Neutrophil (primary cell): ENCODE data around the gene KIF5B.
"Not testable (repeated sequence)": the region's sequence is repeated elsewhere in the genome, so short reads cannot be mapped to it uniquely, and the experiment has no call there.

Experiments used
- H3K27ac ChIP-seq: fragments of 200-600 bp; sonication (generic); 2 replicates; pipeline ENCODE4 v1.5.1; 2016; ENCODE audit warnings: mild to moderate bottlenecking, moderate library complexity
- H3K27me3 ChIP-seq: fragments of 200-600 bp; sonication (generic); 2 replicates; pipeline ENCODE4 v1.6.0; 2016; ENCODE audit warnings: mild to moderate bottlenecking
- H3K36me3 ChIP-seq: fragments of 200-600 bp; sonication (generic); 2 replicates; pipeline ENCODE4 v1.5.1; 2017
- H3K4me1 ChIP-seq, 2 experiments: fragments of 200-600 bp in 1 of 2; sonication (generic) in 1 of 2; 1 replicate in 1 of 2; 2 replicates in 1 of 2; pipeline versions ENCODE4 v1.5.1 to v1.6.1; 2013 to 2016; ENCODE audit warnings: low read depth in 1 of 2, low read length in 1 of 2, mild to moderate bottlenecking in 1 of 2, moderate library complexity in 1 of 2; ENCODE audit not compliant: control insufficient read depth in 1 of 2, insufficient read depth in 1 of 2
- H3K4me3 ChIP-seq, 2 experiments: fragments of 200-600 bp in 1 of 2; sonication (generic) in 1 of 2; 1 replicate in 1 of 2; 2 replicates in 1 of 2; pipeline ENCODE4 v1.5.1; 2013 to 2016; ENCODE audit warnings: low read depth in 1 of 2, low read length in 1 of 2, mild to moderate bottlenecking in 1 of 2, moderate library complexity in 1 of 2
- H3K9me3 ChIP-seq: fragments of 200-600 bp; sonication (generic); 2 replicates; pipeline ENCODE4 v1.5.1; 2016
- TF ChIP-seq, protein P1 (sequence below): fragments of 200-600 bp; sonication (generic); IDR thresholded peaks from 2 replicates; pipeline ENCODE4 v1.5.1; 2016; ENCODE audit warnings: antibody characterized with exemption

Gene KIF5B

GRCh38 chr10:31977440-31978155 lies 78.6 kb downstream of the KIF5B start:
- H3K4me3 ChIP-seq: peak overlapping the region; percentile 46 to 55
- H3K9me3 ChIP-seq: no peaks in the 10 kb centered on the region
- H3K27ac ChIP-seq: peak overlapping the region; percentile 84
- H3K4me1 ChIP-seq: peaks cover 56 to 57% of the 10 kb centered on the region in 2 experiments
- H3K27me3 ChIP-seq: no peaks in the 10 kb centered on the region
- TF ChIP-seq, protein P1, sequence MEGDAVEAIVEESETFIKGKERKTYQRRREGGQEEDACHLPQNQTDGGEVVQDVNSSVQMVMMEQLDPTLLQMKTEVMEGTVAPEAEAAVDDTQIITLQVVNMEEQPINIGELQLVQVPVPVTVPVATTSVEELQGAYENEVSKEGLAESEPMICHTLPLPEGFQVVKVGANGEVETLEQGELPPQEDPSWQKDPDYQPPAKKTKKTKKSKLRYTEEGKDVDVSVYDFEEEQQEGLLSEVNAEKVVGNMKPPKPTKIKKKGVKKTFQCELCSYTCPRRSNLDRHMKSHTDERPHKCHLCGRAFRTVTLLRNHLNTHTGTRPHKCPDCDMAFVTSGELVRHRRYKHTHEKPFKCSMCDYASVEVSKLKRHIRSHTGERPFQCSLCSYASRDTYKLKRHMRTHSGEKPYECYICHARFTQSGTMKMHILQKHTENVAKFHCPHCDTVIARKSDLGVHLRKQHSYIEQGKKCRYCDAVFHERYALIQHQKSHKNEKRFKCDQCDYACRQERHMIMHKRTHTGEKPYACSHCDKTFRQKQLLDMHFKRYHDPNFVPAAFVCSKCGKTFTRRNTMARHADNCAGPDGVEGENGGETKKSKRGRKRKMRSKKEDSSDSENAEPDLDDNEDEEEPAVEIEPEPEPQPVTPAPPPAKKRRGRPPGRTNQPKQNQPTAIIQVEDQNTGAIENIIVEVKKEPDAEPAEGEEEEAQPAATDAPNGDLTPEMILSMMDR: peak; percentile 9
- no peaks in the 10 kb centered on the region for H3K36me3 ChIP-seq

DNA sequence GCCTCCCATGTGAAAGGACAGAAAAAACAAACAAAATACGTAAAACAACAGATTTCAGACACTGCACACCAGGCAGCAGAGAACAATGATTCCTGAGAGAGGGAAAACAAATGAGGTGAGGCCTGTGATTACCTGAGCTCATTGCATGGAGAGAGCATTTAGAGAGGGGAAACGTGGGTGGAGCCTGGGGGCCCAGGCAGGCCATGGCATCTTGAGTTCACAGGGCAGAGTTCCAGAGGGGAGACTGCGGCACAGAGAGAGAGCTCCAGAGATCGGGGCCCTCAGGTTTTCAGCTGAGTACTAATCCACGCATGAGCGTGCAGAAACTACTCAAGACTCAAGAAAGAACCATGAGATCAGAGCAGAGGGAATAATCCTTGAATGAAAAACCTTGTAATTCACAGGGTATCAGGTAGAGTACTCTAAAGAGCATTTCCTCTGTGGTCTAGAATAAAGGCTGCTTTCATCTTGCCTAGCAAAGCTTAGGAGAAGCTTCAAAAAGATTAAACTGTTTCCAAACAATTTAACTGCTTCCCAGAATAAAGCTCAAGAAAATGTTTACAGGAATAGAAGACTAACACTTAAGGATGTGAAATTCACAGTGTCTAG lies 81.0 kb downstream of the KIF5B start:
- Histone ChIP-seq H3K36me3 (no peaks in the 10 kb centered on the region), H3K4me1 (peaks cover 66 to 68% of the 10 kb centered on the region in 2 experiments), H3K4me3 (no peak overlapping the region), H3K9me3 (no peaks in the 10 kb centered on the region), H3K27ac (no peak overlapping the region), H3K27me3 (no peaks in the 10 kb centered on the region)
- TF ChIP-seq, protein P1: no peak

DNA sequence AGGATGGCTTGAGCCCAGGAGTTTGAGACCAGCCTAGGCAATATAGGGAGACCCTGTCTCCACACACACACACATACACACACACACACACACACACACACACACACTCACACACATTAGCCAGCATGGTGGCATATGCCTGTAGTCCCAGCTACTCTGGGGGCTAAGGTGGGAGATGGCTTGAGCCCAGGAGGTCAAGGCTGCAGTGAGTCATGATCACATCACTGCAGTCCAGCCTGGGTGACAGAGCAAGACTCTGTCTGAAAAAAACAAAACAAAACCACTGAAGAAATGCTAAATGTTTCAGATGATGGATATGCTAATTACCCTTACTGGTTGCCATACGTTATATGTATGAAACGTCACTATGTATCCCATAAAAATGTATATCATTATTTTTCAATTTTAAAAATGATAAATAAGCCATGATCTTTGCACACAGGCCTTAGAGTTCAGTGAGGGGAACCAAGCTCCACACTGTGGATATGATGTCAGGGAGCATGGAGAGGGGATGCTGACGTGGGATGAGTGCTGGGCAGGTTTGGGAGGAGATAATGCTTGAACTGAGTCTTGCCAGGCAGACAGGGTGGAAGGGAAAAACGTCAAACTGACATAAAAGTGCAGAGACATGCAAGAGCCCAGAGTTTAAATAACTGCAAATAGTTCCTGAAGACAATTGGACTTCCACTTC lies 81.6 kb downstream of the KIF5B start:
- TF ChIP-seq, protein P1: no peak
- Histone ChIP-seq H3K4me3 (no peak overlapping the region), H3K27ac (no peak overlapping the region), H3K27me3 (no peaks in the 10 kb centered on the region), H3K4me1 (peaks cover 66 to 68% of the 10 kb centered on the region in 2 experiments), H3K36me3 (no peaks in the 10 kb centered on the region), H3K9me3 (no peaks in the 10 kb centered on the region)

DNA sequence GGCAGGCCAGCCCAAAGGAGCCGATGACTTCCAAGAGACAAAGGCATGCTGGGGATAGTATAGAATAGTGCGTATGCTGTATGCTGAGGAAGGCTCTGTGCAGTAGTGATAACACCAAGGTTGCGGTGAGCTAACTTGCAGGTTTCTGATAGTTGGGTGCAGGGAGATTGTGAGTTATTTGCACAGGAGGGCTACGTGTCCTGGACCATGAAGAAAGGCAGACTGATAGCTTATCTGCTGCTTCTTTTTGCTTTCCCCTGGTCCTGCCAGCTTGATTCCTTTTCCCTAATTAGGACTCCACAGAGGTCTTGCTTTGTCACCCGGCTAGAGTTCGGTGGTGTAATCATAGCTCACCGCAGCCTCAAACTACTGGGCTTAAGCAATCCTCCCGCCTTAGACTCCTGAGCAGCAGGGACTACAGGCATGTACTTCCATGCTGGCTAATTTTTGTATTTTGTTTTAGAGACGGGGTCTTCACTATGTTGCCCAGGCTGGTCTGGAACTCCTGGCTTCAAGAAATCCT lies 83.6 kb downstream of the KIF5B start:
- TF ChIP-seq, protein P1: no peak
- Histone ChIP-seq H3K27me3 (no peaks in the 10 kb centered on the region), H3K4me3 (no peak overlapping the region), H3K27ac (peak overlapping the region; percentile 30), H3K36me3 (no peaks in the 10 kb centered on the region), H3K9me3 (no peaks in the 10 kb centered on the region), H3K4me1 (peaks cover 63 to 64% of the 10 kb centered on the region in 2 experiments)

- peaks cover 60 to 62% of the 10 kb centered on the region in 2 experiments for H3K4me1 ChIP-seq
- H3K27ac ChIP-seq, H3K9me3 ChIP-seq: not testable (repeated sequence)
These were observed 86.4 kb downstream of the KIF5B start for GRCh38 chr10:31969847-31970246.

More at GRCh38 chr10:31969847-31970246, 86.4 kb downstream of the KIF5B start:
- not testable (repeated sequence) for H3K36me3 ChIP-seq, H3K27me3 ChIP-seq, H3K4me3 ChIP-seq
